HL-60 (cell line): ENCODE data around the gene ZRANB3.

ENCODE experiments used
- DNase-seq, 2 experiments: peaks; one replicate each; pipeline ENCODE4 v3.0.0-alpha.2; 2010 to 2020; ENCODE audit warnings: low read depth in 1 of 2, low spot score in 1 of 2
- H3K27ac ChIP-seq: fragments of 250-450 bp; sonication (Bioruptor Pico); replicated peaks from 2 replicates; pipeline ENCODE4 v1.5.1; 2020; ENCODE audit warnings: mild to moderate bottlenecking, moderate library complexity
- H3K27me3 ChIP-seq: fragments of 250-450 bp; sonication (Bioruptor Pico); 2 replicates; pipeline ENCODE4 v1.5.1; 2021; ENCODE audit warnings: mild to moderate bottlenecking, moderate library complexity; ENCODE audit not compliant: insufficient read depth, poor library complexity, severe bottlenecking
- H3K4me3 ChIP-seq: replicated peaks from 2 replicates; pipeline ENCODE4 v1.5.1; 2011; ENCODE audit warnings: mild to moderate bottlenecking, control low read depth, low read length; ENCODE audit not compliant: insufficient read depth
- CTCF ChIP-seq: IDR thresholded peaks from one replicate; pipeline ENCODE4 v1.5.1; 2011; ENCODE audit warnings: low read length, control low read depth, inconsistent platforms; ENCODE audit not compliant: insufficient read depth
- GABPA ChIP-seq: IDR thresholded peaks from 2 replicates; pipeline ENCODE4 v1.6.1; 2012; ENCODE audit warnings: low read depth
- POLR2AphosphoS5 ChIP-seq: IDR thresholded peaks from 2 replicates; pipeline ENCODE4 v1.6.1; 2012; ENCODE audit warnings: low read depth
- SPI1 ChIP-seq: IDR thresholded peaks from 2 replicates; pipeline ENCODE4 v1.6.1; 2012; ENCODE audit warnings: low read depth, mild to moderate bottlenecking, borderline replicate concordance
- TF ChIP-seq, protein P1 (sequence below): IDR thresholded peaks from 2 replicates; pipeline ENCODE4 v1.6.1; 2012; ENCODE audit warnings: low read depth; ENCODE audit not compliant: insufficient replicate concordance

The ZRANB3 gene

DNA sequence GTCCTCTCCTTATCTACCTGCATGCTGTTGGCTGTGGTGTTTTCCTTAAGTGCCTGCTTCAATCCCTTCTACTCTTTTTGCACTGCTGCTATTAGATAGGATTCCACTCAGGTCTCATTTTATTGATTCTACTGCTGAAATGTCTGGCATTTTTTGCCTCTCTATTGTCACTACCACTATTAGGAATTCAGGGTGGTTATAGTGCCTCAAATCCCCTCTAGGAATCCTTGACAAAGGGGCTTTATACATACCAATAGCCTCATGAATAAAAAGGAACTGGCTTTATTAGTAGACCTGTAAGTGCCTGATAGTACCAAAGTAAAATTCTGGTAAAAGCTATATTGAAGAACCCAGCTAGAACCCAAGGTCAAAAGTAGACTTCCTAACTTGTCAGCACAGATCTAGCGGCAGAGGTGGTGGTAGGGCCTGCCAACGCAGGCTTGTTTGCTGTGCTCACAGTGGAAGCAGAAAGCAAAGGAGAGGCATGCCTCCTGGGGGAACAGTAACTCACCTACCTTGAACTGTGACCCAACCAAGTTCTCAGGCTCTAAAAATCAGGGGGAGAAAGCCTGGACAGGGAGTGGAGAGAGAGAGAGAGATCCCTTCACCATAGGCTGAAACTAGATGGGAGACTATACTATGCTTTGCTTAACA is 278.1 kb downstream of the ZRANB3 start:
- Histone ChIP-seq H3K27ac (no peak overlapping the region), H3K27me3 (no peaks in the 10 kb centered on the region), H3K4me3 (no peak overlapping the region)
- TF ChIP-seq POLR2AphosphoS5 (no peak), SPI1 (no peak), CTCF (no peak)
- TF ChIP-seq, protein P1, sequence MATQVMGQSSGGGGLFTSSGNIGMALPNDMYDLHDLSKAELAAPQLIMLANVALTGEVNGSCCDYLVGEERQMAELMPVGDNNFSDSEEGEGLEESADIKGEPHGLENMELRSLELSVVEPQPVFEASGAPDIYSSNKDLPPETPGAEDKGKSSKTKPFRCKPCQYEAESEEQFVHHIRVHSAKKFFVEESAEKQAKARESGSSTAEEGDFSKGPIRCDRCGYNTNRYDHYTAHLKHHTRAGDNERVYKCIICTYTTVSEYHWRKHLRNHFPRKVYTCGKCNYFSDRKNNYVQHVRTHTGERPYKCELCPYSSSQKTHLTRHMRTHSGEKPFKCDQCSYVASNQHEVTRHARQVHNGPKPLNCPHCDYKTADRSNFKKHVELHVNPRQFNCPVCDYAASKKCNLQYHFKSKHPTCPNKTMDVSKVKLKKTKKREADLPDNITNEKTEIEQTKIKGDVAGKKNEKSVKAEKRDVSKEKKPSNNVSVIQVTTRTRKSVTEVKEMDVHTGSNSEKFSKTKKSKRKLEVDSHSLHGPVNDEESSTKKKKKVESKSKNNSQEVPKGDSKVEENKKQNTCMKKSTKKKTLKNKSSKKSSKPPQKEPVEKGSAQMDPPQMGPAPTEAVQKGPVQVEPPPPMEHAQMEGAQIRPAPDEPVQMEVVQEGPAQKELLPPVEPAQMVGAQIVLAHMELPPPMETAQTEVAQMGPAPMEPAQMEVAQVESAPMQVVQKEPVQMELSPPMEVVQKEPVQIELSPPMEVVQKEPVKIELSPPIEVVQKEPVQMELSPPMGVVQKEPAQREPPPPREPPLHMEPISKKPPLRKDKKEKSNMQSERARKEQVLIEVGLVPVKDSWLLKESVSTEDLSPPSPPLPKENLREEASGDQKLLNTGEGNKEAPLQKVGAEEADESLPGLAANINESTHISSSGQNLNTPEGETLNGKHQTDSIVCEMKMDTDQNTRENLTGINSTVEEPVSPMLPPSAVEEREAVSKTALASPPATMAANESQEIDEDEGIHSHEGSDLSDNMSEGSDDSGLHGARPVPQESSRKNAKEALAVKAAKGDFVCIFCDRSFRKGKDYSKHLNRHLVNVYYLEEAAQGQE = no peak
- no peak for DNase-seq

DNA sequence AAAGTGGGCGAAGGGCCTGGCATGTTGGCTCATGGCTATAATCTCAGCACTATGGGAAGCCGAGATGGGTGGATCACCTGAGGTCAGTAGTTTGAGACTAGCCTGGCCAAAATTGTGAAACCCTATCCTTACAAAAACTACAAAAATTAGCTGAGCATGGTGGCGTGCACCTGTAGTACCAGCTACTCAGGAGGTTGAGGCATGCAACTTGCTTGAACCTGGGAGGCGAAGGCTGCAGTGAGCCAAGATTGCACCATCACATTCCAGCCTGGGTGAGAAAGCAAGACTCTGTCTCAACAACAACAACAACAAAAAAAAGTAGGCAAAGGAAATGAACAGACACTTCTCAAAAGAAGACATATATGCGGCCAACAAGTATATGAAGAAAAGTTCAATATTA is 282.4 kb downstream of the ZRANB3 start:
- DNase-seq = no peak

GRCh38 chr2:135246711-135247270 is 284.2 kb downstream of the ZRANB3 start:
- H3K27me3 ChIP-seq = no peaks in the 10 kb centered on the region
- TF ChIP-seq CTCF = no peak
- TF ChIP-seq, protein P1 = no peak
- no peak for TF ChIP-seq SPI1
- TF ChIP-seq GABPA = no peak
- H3K4me3 ChIP-seq = no peak overlapping the region
- no peak for DNase-seq
- no peak overlapping the region for H3K27ac ChIP-seq

More for the DNA sequence above, 282.4 kb downstream of the ZRANB3 start:
- Histone ChIP-seq H3K27me3 (no peaks in the 10 kb centered on the region), H3K4me3 (no peak overlapping the region), H3K27ac (no peak overlapping the region)
- TF ChIP-seq POLR2AphosphoS5 = no peak
- TF ChIP-seq SPI1 = no peak
- TF ChIP-seq GABPA = no peak
- no peak for TF ChIP-seq CTCF
- TF ChIP-seq, protein P1 = no peak
